Brain microvascular endothelial cell (primary cell): Measurements from ENCODE around the gene GFY.

Experiments
- DNase-seq: peaks from one replicate; pipeline ENCODE4 v3.0.0-alpha.2; 2020
- H3K27ac ChIP-seq: fragments of 250-450 bp; sonication (Bioruptor Pico); 2 replicates; pipeline ENCODE4 v1.5.1; 2020; ENCODE audit warnings: mild to moderate bottlenecking, moderate library complexity
- H3K27me3 ChIP-seq: fragments of 250-450 bp; sonication (Bioruptor Pico); replicated peaks from 2 replicates; pipeline ENCODE4 v1.5.1; 2020; ENCODE audit warnings: mild to moderate bottlenecking
- H3K36me3 ChIP-seq: fragments of 250-450 bp; sonication (Bioruptor Pico); replicated peaks from 2 replicates; pipeline ENCODE4 v1.5.1; 2020; ENCODE audit warnings: mild to moderate bottlenecking
- H3K4me3 ChIP-seq: 2 replicates; pipeline ENCODE4 v1.5.1; 2011; ENCODE audit warnings: low read depth, mild to moderate bottlenecking, control low read depth, low read length, moderate library complexity
- in situ Hi-C: cut with HindIII; loops from 2 replicates; pipeline ENCODE4 v1.10.0; 2017; ENCODE audit warnings: low sequenced_read_pairs, low pct_ligation_motif_present
- TF ChIP-seq, protein P1 (sequence below): IDR thresholded peaks from 2 replicates; pipeline ENCODE4 v1.5.1; 2011; ENCODE audit warnings: low read depth, mild to moderate bottlenecking, moderate library complexity, low read length, control low read depth, inconsistent platforms; ENCODE audit errors: missing control alignments

The GFY gene

DNA sequence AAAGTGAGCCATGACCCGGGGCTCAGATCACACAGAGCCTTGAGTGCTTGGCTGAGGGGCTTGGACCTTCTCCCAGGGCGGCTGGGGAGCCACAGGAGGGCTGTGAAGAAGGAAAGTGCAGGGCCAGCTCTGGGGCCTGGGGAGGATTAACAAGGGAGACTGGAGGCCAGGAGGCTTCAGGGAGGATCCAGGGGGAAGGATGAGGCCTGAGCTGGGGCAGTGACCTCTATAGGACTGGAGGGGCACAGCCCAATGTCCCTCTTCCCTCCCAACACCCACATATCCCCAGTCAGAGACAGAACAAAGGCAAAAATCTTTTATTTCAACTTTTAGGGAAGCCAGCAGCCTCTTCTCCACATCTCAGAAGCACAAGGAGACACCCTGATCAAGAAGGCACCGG lies 20.8 kb downstream of the GFY start:
- in situ Hi-C loops: no loop called here
- Histone ChIP-seq H3K27me3 (peaks cover 13% of the 10 kb centered on the region), H3K4me3 (no peak overlapping the region), H3K27ac (no peak overlapping the region), H3K36me3 (no peaks in the 10 kb centered on the region)
- no peak for DNase-seq
- TF ChIP-seq, protein P1, sequence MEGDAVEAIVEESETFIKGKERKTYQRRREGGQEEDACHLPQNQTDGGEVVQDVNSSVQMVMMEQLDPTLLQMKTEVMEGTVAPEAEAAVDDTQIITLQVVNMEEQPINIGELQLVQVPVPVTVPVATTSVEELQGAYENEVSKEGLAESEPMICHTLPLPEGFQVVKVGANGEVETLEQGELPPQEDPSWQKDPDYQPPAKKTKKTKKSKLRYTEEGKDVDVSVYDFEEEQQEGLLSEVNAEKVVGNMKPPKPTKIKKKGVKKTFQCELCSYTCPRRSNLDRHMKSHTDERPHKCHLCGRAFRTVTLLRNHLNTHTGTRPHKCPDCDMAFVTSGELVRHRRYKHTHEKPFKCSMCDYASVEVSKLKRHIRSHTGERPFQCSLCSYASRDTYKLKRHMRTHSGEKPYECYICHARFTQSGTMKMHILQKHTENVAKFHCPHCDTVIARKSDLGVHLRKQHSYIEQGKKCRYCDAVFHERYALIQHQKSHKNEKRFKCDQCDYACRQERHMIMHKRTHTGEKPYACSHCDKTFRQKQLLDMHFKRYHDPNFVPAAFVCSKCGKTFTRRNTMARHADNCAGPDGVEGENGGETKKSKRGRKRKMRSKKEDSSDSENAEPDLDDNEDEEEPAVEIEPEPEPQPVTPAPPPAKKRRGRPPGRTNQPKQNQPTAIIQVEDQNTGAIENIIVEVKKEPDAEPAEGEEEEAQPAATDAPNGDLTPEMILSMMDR: no peak

- Histone ChIP-seq H3K36me3 (no peaks in the 10 kb centered on the region), H3K27me3 (no peaks in the 10 kb centered on the region), H3K4me3 (no peak overlapping the region), H3K27ac (no peak overlapping the region)
- in situ Hi-C loops: no loop called here
- TF ChIP-seq, protein P1: no peak
- no peak for DNase-seq
Observed at GRCh38 chr19:49447485-49448431, 22.6 kb downstream of the GFY start.

DNA sequence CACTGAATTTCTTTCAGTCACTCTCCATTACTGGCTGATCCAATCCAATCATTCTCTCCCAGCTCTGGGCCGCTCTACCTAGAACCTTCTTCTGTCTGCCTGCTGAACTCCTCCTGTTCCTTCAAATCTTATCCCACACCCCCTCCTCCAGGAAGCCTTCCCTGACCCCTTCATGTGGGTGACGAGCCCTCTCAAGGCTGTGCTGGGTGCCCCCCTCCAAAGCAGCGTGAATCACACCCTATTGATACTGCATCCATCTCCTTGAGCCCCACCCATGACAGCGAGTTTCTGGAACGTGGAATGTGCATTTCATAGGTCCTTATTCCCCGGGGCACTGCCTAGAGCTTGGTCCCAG lies 23.2 kb downstream of the GFY start:
- TF ChIP-seq, protein P1: no peak
- Histone ChIP-seq H3K36me3 (no peaks in the 10 kb centered on the region), H3K27ac (no peak overlapping the region), H3K27me3 (no peaks in the 10 kb centered on the region), H3K4me3 (no peak overlapping the region)
- DNase-seq: no peak
- in situ Hi-C loops: no loop called here

DNA sequence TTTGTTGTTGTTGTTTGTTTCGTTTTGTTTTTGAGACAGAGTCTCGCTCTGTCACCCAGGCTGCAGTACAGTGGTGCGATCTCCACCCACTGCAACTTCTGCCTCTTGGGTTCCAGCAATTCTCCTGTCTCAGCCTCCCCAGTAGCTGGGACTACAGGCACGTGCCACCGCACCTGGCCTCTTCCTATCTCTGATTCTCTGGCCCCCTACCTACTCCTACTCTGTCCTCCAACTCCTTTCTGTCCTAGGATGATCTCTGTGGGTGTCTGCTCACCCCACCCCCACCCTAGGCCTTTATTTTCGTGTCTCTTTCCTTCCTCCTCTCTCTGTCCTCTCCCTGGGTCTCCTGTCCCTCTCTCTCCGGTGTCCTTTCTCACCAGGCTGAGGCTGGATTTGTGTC lies 25.2 kb downstream of the GFY start:
- Histone ChIP-seq H3K27me3 (no peaks in the 10 kb centered on the region), H3K27ac (no peak overlapping the region), H3K4me3 (no peak overlapping the region), H3K36me3 (no peaks in the 10 kb centered on the region)
- DNase-seq: no peak
- TF ChIP-seq, protein P1: no peak
- in situ Hi-C loops: no loop called here

DNA sequence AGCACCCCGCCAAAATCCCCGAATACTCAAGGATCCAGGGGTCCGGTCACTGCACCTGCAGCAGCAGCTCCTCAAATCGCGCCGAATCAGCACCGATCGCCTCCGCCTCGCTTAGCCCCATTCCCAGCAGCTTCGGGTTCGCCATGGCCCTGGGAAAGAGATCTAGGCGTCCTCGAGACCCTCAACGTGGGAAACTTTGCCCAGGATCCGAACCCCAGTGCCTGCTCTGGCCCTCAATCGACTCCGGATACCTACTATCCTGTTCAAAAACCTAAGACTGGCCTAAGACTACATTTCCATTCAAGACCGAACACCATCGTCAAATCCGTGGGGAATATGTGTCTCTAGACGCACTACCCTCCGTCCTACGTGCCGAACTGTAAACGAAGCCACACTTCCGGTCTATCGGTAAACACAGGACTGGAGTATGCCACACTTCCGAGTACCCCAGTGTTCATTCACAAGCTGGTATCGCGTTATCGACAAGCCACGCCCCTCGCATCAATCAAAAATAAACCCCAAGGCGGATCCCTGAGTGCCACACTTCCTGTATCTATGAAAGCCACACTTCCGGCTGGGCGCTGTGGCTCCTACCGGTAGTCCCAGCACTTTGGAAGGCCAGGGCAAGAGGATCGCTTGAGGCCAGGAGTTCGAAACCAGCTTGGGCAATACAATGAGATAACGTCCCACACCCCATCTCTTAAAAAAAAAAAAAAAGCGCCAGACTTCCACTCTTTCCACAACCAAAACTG lies 26.4 kb downstream of the GFY start, which contains the start of gene PIH1D1:
TSS of gene PIH1D1 (minus strand) at position 385 of the 752 bp plus-strand sequence. CDS start at position 145, 240 bp downstream.
- Histone ChIP-seq H3K36me3 (no peaks in the 10 kb centered on the region), H3K4me3 (peak within 1 kb of the TSS; percentile 95), H3K27ac (peak within 1 kb of the TSS; percentile 85), H3K27me3 (no peaks in the 10 kb centered on the region)
- DNase-seq: peak; percentile 100
- in situ Hi-C loops: no loop called here
- TF ChIP-seq, protein P1: peak; percentile 47
